NCI-H524 (cell line): ENCODE results near the gene RPL10.

Experiments used
- DNase-seq, 2 experiments: peaks; one replicate each; lab custom pipeline; 2025; lab: John Stamatoyannopoulos, UW

RPL10 gene

GRCh38 chrX:154449618-154450017, 51.4 kb downstream of the RPL10 start:
- DNase-seq: no peak

DNA sequence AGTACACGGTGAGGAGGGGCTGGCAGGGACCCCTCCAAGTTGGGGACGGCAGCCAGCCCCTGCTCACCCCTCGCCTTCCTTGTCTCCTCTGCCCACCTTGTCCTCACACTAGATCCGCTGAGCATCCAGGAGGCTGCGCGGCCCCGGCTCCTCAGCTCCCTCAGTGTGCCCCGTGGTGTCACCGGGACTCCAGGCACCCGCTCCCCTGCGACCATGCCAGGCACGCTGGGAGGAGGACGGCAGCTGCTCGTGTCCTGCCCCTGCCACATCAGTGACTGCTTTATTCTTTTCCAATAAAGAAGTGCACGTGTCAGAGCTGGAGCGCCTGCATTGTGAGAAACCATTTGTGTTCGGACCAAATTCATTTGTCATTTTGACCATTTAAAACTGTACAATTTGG, 52.1 kb downstream of the RPL10 start:
- no peak for DNase-seq
